Sciatic nerve (tissue), 2 donors: Measurements from ENCODE around the gene SETD7. TPM values are rescaled to one million over a fixed set of nuclear protein-coding genes. Genes with fewer than 3 reads are reported as not detected.
"Not testable (repeated sequence)": the region's sequence is repeated elsewhere in the genome, so short reads cannot be mapped to it uniquely, and the experiment has no call there.

Source experiments
- ATAC-seq: fragments of 200-7000 bp; cut with Tn5 transposase; one replicate; pipeline ENCODE4 v1.9.1; 2020; ENCODE audit warnings: mild to moderate bottlenecking, moderate library complexity
- DNase-seq: peaks from one replicate; pipeline ENCODE4 v3.0.0-alpha.2; 2020; ENCODE audit warnings: low spot score
- intact Hi-C: fragments of 100-400 bp; cut with DNase I; formaldehyde crosslinking; loops from one replicate; pipeline ENCODE4 v1.14.2; 2022
- total RNA-seq: library from RNA; stranded (reverse); fragmentation: NEBNext Ultra II Directional; extraction: Animal tissue kit (Norgen Biotek cat#: 25700); gene quantifications from one replicate; pipeline ENCODE4 v1.2.1, GENCODE V29; 2021
- donor health status: DM: no; HTN: no; CAD: no.
- donor health status: DM: no; HTN: no; CAD: no.

SETD7 gene
- total RNA-seq, 1 donor from 2014 or later, result 56.9 TPM

DNA sequence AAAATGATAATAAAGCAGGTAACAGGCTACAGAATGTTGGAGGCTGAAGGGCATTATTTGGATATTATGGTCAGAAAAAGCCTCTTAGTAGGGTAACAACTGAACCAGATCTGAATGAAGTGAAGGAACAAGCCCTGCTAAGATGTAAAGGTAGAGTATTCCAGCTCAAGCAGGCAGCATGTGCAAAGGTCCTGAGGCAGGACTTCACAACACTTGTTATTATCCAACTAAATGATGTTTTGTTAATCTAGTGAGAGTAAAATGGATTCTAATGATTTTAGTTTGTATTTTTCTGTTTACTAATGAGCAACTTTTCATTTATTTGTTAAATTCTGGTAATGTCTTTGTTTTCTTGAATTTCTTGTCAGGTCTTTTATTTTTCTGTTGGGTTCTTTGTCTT is 66.4 kb downstream of the SETD7 start:
- intact Hi-C loops, result loop anchor here (10.0 kb wide), 1 partner anchor 165 kb away; no protein-coding TSS in a partner anchor
- ATAC-seq, result no peak
- no peak for DNase-seq

DNA sequence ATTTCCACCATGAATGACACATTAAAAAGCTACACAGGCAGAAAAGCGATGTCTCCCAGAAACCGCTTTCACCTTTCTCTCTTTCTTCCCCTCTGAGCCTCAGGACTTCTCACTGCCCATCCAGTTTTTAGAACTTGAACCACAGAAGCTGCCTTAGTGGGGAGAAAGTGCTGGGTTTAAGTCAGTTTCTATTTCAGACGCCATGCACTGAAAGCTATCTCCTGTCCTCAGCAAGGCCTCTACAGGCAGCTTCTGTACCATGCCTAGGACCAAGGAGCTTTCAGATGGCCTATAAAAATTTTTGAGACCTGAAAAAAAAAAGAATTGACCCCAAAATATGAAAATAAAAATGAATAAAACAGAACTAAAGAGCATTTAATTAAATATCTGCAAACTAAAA is 67.6 kb downstream of the SETD7 start:
- ATAC-seq, result no peak
- intact Hi-C loops, result no loop called here

GRCh38 chr4:139484783-139485311 is 71.2 kb downstream of the SETD7 start:
- no peak for ATAC-seq
- DNase-seq, result no peak
- intact Hi-C loops, result no loop called here

More for the DNA sequence above, 67.6 kb downstream of the SETD7 start:
- no peak for DNase-seq

GRCh38 chr4:139483000-139483399 is 73.0 kb downstream of the SETD7 start:
- DNase-seq, result no peak
- no peak for ATAC-seq
- intact Hi-C loops, result no loop called here

- ATAC-seq, result no peak
Measured at GRCh38 chr4:139481465-139481864, 74.6 kb downstream of the SETD7 start.

GRCh38 chr4:139476363-139476762 is 79.7 kb downstream of the SETD7 start:
- DNase-seq (no peak), ATAC-seq (no peak)
- intact Hi-C loops, result no loop called here

More at GRCh38 chr4:139481465-139481864, 74.6 kb downstream of the SETD7 start:
- DNase-seq, result no peak
- intact Hi-C loops, result no loop called here

DNA sequence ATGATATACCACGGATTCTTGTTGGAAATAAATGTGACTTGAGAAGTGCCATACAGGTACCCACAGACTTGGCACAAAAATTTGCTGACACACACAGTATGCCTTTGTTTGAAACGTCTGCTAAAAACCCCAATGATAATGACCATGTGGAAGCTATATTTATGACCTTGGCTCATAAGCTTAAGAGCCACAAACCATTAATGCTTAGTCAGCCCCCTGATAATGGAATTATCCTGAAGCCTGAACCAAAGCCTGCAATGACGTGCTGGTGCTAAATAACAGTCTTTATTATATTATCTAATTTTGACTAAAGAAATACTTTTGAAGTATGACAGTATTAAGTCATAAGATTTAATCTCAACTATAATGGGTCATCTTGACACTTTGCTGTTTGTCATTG is 83.2 kb downstream of the SETD7 start:
- intact Hi-C loops, result no loop called here
- no peak for DNase-seq
- ATAC-seq, result no peak

DNA sequence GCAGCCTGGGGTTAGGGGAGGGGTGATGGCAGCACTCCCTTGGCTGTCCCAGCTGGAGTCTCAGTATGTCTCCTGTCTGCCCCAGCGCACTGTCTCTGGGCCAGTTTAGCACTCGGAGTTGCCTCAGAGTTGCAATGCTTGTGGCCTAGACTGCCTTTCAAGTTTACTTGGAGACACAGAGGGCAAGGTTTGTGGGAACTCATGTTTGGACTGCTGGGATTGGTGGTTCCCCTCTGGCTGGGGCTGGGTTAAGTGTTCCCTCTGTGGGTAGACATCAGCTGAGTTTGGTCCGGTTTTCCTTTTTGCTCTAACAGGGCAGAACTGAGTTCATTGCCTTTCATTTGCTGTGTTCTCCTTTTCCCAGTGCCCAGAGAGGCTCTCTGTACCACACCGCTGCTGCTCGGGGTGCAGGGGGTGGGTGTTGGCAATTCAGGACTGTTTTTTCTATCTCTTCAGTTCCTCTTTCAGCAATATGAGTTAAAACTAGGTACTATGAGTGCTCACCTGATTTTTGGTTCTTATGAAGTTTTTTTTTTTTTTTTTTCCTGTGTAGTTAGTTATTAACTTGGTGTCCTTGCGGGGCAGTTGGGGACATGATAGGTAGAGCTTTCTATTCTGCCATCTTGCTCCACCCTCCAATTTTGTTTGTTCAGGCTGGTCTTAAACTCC is 84.9 kb downstream of the SETD7 start:
- ATAC-seq (no peak), DNase-seq (no peak)
- intact Hi-C loops, result no loop called here

DNA sequence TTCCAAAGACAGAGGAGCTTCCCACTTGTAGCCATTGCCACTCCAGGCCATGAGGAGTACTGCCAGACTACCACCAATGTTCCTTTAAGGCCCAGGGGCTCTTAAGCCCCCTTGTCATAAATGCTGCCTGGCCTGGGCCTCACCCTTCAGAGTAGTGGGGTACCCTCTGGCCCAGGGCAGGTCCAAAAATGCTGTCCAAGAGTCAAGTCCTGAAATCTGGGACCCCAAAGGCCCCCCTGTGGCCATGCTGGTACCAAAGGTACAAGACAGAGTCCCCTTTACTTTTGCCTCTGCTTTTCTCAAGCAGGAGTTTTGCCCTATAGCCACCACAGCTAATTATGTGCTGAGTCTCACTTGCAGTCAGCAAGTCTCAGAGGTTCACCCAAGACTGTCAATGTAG is 85.7 kb downstream of the SETD7 start:
- intact Hi-C loops, result no loop called here
- ATAC-seq (no peak), DNase-seq (no peak)

- no peak for ATAC-seq
- no peak for DNase-seq
- intact Hi-C loops, result no loop called here
Measured at GRCh38 chr4:139469869-139470268, 86.2 kb downstream of the SETD7 start.

GRCh38 chr4:139469216-139469615 is 86.8 kb downstream of the SETD7 start:
- no peak for ATAC-seq
- no peak for DNase-seq
- intact Hi-C loops, result no loop called here

DNA sequence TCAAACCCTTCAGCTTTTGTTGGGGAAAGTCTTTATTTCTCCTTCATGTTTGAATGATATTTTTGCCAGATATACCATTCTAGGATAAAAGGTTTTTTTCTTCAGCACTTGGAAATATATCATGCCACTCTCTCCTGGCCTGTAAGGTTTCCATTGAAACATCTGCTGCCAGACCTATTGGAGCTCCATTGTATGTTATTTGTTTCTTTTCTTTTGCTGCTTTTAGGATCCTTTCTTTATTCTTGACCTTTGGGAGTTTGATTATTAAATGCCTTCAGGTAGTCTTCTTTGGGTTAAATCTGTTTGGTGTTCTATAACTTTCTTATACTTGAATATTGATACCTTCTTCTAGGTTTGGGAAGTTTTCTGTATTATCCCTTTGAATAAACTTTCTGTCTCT is 87.3 kb downstream of the SETD7 start:
- ATAC-seq, DNase-seq, intact Hi-C loops: not testable (repeated sequence)

- DNase-seq (no peak), ATAC-seq (no peak)
- intact Hi-C loops, result no loop called here
Measured at GRCh38 chr4:139465922-139466321, 90.1 kb downstream of the SETD7 start.

- DNase-seq, ATAC-seq, intact Hi-C loops: not testable (repeated sequence)
Measured at GRCh38 chr4:139464512-139464911, 91.5 kb downstream of the SETD7 start.

DNA sequence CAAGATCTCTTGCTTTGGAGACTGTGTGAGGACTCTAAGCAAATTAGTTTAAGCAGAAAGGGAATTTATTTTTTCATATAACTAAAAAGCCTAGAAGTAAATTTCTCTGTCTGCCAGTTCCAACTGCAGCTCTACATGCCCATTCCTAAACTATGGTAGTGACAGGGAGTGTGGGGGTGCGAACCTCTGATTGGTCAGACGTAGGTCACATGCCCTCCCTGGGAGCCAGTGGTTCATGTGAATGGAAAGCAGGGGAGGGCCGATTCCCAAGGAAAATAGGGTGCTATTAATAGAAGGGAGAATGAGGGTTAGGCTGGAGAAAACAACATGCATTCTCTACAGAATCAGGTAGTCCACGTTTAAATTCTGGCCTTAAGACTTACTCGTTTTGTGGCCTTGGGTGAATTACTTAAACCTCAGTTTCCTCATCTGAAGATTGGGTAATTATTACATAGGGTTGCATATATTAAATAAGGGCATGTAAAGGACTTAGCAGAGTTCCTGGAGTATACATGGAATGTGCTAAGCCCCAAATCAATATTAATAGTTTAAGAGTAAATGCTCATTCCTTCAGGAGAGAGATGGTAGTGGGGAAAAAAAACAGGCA is 94.9 kb downstream of the SETD7 start:
- DNase-seq (no peak), ATAC-seq (no peak)
- intact Hi-C loops, result no loop called here

DNA sequence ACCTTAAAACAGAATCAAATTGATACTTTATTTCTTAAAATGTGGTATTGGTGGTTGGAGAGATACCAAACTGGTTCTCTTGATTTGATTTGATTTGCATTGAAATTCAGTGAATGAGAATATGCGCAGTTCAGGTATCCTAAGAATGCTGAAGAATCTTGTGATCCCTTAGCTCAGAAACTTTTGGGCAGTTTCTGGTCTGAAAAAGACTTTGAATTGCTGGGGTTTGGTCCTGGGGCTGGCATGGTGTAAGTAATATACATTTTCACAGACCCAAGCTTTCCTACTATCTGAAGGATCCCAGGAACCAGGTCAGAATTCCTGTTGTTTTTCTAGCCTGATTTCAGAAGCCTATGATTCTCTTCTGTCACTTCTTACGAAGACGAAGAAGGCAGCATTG is 95.5 kb downstream of the SETD7 start:
- no peak for DNase-seq
- ATAC-seq, result no peak
- intact Hi-C loops, result no loop called here

- ATAC-seq (no peak), DNase-seq (no peak)
- intact Hi-C loops, result no loop called here
Measured at GRCh38 chr4:139458999-139459398, 97.0 kb downstream of the SETD7 start.

DNA sequence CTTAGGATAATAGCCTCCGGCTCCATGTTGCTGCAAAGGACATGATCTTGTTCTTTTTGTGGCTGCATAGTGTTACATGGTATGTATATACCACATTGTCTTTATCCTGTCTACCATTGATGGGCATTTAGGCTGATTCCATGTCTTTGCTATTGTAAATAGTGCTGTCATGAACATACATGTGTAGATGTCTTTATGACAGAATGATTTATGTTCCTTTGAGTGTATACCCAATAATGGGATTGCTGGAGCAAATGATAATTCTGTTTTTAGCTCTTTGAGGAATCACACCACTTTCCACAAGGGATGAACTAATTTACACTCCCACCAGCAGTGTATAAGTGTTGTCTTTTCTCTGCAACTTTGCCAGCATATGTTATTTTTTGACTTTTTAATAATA is 97.5 kb downstream of the SETD7 start:
- DNase-seq, result no peak
- ATAC-seq, result no peak
- intact Hi-C loops, result no loop called here

- intact Hi-C loops, result no loop called here
- DNase-seq (no peak), ATAC-seq (no peak)
Measured at GRCh38 chr4:139457318-139457717, 98.7 kb downstream of the SETD7 start.

- ATAC-seq (no peak), DNase-seq (no peak)
- intact Hi-C loops, result no loop called here
Measured at GRCh38 chr4:139455126-139455538, 100.9 kb downstream of the SETD7 start.
